HG03460 (cell line): ENCODE measurements around the gene KCNJ14.

Experiments used
- ATAC-seq: cut with Tn5 transposase; IDR thresholded peaks from one replicate; pipeline ENCODE4 v1.9.1; 2021; ENCODE audit not compliant: unreplicated experiment

The KCNJ14 gene

DNA sequence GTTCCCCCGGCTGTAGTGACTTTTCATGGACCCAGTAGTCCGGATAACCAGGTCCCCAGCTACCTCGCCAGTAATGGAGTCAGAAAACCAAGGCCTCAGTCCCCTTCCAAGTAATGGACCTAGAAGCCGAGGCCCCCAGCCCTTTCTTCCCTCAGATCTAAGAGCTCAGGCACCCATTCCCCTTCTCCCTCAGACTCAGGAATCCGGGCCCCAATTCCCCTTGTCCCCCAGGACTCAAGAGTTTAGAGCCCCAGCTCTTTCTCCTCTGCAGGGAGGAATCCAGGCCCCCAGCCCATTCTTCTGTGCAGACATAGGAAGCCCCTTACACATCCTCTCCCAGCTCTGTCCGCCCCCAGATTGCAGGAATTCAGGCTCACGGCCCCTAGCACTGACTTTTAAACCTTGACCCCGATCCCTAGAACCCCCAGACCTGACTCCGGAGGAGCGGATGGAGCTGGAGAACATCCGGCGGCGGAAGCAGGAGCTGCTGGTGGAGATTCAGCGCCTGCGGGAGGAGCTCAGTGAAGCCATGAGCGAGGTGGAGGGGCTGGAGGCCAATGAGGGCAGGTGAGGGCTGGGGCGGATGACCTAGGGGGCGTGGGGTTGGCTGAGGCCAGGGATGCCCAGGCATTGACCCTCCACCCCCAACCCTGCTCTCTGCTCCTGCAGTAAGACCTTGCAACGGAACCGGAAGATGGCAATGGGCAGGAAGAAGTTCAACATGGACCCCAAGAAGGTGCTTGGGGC, 14.7 kb downstream of the KCNJ14 start:
- no peak for ATAC-seq

DNA sequence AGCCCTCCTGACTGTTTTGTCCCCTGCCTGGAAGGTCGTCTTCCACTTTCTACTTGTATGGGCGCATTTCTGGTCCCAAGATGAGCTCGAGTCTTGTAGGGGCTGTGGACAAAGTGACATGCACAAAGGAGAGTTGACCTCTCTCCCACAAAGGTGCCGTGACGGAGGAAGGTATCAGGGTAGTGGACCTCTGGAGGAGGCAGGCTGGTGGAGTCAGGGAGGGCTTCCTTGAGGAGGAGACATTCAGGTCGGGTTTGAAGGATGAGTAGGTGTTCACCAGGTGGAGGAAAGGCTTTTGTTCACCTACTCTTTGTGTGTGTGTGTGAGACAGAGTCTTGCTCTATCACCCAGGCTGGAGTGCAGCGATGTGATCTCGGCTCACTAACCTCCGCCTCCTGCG, 15.5 kb downstream of the KCNJ14 start:
- ATAC-seq: no peak

DNA sequence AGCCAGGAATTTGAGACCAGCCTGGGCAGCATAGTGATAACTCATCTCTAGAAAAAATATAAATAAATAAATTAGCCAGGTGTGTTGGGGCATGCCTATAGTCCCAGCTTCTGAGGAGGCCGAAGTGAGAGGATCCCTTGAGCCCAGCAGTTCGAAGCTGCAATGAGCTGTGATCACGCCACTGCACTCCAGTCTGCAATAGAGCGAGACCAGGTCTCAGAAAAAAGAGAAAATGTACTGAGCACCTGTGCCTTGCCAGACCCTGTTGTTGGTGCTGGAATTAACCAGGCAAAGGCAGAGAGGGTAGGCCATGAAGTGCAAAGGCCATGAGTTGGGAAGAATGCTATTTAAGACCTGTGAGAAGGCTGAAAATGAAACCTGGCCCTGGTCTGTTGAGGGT, 16.5 kb downstream of the KCNJ14 start:
- no peak for ATAC-seq

DNA sequence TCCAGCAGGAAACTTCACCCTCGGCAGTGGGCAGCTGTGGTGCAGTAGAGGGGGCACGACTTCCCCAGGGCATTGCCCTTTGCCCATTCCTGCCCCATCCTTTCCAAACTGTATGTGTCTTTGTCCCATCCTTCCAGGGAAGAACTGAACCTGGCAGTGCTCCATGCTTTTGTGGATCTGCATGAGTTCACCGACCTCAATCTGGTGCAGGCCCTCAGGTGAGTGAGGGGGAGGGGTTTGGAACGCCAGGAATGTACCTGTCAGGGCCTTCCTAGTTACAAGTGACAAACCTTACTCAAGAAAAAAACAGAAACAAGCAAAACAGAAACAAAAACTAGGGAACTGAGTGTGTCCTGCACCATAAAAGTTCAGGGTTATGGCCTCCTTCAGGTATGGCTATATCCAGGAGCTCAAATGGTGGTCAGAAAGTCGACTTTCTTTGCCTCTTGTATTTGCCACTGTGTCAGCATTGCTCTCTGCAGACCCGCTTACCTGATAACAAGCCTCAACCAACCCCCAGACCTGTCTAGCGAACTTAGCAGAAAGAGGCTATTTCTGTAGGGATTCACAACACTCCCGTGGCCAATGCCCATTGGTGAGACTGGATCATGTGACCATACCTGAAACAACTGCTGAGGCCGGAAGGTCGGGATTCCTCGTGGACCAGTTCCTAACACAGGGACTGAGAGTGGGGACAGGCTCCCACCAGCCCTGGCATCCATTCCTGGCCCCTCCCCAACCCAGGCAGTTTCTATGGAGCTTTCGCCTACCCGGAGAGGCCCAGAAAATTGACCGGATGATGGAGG, 18.0 kb downstream of the KCNJ14 start:
- no peak for ATAC-seq

- no peak for ATAC-seq
Measured at GRCh38 chr19:48474084-48474592, 18.8 kb downstream of the KCNJ14 start.

DNA sequence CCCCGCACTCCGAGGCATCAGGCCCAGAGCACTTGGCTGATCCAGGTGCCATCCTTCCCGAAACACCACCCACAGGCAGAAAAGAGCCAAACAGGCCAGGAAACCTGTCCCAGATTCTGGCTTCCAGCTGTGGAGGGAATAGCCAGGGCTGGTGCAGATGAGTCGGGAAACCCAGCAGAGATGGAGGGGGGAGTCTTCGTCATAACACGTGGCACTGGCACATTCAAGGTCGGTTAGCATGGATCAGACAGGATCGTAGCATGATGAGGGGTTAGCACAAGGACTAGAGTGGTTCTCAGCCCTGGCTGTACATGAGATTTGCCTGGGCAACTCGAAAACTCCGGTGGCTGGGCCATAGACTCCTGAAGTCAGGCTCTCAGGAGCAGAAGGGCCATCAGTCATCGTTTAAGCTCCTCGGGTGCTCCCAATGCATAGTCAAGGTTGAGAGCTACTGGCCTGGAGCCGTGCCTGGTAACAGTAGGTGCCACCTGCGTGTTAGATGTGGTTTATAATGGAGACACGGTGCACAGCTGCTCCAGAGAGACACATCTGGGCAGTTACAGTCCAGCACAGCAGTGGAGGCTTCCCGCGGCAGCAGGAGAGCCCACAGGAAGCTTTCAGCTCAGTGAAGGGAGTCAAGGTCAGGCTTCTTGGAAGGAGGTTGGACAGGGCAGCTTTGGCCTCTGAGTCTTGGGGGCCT, 20.1 kb downstream of the KCNJ14 start:
- ATAC-seq: no peak

- no peak for ATAC-seq
Measured at GRCh38 chr19:48476176-48476575, 20.8 kb downstream of the KCNJ14 start.

DNA sequence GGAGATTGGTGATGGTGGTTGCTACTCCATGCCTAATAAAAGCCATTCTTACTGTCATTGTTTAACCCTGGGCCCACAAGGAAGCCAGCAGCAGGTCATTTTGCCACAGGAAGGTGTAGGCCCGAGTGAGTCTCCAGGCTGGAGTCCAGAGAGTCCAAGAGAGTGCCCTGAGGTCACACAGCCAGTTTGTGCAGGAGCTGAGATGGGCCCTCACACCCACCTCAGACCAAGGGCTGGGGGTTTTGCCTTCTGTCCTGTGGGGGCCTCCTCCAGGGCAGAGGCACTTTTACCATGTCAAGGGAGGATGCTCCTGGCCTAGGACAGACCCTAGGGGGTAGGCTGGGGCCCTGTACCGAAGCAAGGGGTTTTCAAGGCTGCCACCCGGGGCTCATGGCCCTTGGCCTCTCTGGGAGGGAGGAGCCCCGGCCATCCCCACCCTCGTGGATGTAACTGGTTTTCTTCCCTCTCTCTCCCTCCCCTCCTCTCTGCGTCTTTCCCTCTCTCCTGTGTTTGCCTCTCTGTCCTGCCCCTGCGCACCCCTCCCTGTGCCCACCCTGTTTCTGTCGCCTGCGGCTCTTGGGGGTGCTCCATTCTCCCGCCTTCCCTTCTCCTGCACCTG, 21.8 kb downstream of the KCNJ14 start:
- ATAC-seq: no peak

DNA sequence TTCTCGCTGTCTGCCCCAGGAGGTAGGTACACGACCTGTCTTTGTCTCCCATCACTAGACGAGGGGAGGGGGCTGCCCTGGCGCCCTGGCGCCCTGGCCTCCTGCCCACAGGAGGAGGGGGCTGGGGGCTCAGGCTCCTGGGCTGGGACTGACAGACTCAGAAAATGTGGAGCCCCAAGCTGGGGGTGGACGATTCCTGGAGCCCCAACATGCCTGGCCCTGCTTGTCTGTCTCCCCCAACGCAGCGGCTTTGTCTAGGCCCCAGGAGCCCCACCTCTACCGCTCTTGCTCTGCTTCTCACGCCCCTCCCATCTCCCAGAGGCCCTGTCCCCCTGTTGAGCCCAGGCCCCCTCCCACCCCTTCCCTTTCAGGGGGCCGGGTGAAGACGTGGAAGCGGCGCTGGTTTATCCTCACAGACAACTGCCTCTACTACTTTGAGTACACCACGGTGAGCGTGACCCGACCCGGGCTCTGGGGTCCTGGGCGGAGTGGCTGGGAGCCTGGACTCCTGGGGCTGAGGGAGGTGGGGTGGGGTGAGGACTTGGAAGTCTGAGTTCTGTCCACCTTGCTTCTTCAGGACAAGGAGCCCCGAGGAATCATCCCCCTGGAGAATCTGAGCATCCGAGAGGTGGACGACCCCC, 22.4 kb downstream of the KCNJ14 start:
- no peak for ATAC-seq

- ATAC-seq: no peak
Measured at GRCh38 chr19:48478339-48479256, 23.2 kb downstream of the KCNJ14 start.

- no peak for ATAC-seq
Measured at GRCh38 chr19:48479686-48480085, 24.3 kb downstream of the KCNJ14 start.

- ATAC-seq: no peak
Measured at GRCh38 chr19:48480183-48480557, 24.8 kb downstream of the KCNJ14 start.

DNA sequence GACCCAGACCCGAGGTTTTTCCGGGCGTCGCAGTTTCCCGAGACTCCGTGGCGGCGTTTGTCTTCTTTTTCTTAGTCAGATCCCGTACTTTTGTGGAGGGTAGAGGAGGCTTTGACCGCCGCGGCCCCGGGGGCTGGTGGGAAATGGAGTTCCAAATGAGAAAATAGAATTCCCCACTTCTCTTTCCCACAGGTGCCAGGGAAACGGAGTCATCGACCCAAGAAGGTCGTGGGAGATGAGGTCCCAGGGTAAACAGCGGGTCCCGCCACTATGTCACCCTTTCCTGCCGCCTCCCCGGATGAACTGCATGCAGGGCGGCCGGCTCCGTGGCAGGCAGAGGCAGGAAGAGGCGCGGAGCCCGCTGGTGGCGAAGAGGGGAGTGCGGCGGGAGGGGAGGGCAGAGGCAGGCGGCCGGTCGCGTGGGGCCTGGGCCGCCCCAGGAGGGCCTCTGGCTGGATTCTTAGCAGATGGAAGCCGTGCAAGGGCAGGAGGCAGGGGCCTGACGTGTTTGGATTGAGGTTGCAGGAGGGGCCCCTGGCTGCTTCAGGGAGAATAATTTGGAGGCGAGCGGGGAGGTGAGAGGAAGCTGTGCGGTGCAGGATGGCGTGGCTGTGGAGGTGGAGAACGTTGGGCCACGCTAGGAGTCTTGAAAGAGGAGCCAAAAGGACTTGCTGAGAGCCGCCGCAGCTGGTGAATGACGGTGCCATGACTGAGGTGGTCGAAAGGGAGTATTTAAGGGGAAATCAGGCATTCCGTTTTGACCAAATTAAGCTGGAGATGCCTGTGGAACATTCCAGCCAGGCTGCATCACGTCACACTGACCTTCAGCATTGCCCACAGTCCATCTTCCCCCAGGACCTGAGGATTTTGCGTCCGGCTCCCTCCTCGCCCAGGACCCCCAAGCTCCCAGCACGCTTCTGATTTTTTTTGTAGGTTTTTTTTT, 25.5 kb downstream of the KCNJ14 start:
- no peak for ATAC-seq

- no peak for ATAC-seq
Measured at GRCh38 chr19:48481846-48482639, 26.7 kb downstream of the KCNJ14 start.

GRCh38 chr19:48483301-48483700, 27.9 kb downstream of the KCNJ14 start:
- ATAC-seq: no peak

DNA sequence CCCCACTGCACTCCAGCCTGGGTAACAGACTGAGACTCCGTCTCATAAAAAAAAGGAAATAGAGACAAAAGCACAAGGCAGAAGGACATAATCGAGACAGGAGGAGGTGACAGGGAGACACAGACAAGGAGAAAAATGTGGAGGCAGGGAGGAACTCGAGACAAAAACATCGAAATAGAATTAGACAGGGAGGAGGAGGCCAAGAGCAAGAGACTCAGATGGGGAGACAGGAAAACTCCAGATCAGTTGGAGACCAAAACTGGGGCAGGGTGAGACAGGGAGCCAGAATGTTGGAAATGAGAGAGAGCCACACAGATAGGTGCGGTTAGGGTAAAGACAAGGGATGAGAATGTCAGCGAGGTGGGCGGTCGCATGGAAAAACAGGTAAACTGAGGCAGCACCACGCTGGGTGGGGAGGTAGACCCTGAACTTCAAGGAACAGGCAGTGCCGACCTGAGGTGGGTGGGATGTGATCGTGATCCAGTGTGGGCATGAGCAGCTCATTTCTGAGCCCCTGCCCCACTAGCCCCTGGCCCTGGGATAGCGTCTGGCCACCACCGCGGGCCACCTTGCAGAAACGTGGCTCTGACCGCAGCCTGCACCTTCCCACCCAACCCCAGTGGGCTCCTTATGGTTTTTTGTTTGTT, 29.0 kb downstream of the KCNJ14 start:
- ATAC-seq: no peak

- ATAC-seq: no peak
Measured at GRCh38 chr19:48484931-48485612, 29.7 kb downstream of the KCNJ14 start.
